ENCODE results near the gene KCNJ14. TPM values are rescaled to one million over a fixed set of nuclear protein-coding genes. Genes with fewer than 3 reads are reported as not detected.
A peak's percentile ranks its signal among the peaks of the same experiment; 100 is the strongest.

KCNJ14 gene
- total and polyA plus RNA-seq, 2 donors = 0.33 to 0.42 TPM

GRCh38 chr19:48452289-48453190, 2.8 kb upstream of the KCNJ14 start:
- 91% methylated on average over 33 of the region's 33 CpGs for WGBS

GRCh38 chr19:48454150-48454730, 1.1 kb upstream of the KCNJ14 start:
- Histone ChIP-seq H3K27ac (ENCODE audit: low read depth) (no peak overlapping the region), H3K36me3 (ENCODE audit: insufficient read depth) (peaks cover 2% of the 10 kb centered on the region), H3K4me3 (ENCODE audit: low read depth, low read length) (no peak overlapping the region), H3K4me1 (ENCODE audit: insufficient read depth) (no peaks in the 10 kb centered on the region)
- DNase-seq (ENCODE audit: extremely low spot score) = no peak
- 92% methylated on average over 22 of the region's 22 CpGs for WGBS

More at GRCh38 chr19:48452289-48453190, 2.8 kb upstream of the KCNJ14 start:
- no peak for DNase-seq (ENCODE audit: extremely low spot score)
- Histone ChIP-seq H3K36me3 (ENCODE audit: insufficient read depth) (peaks cover 2% of the 10 kb centered on the region), H3K4me3 (ENCODE audit: low read depth, low read length) (no peak overlapping the region), H3K27ac (ENCODE audit: low read depth) (no peak overlapping the region), H3K4me1 (ENCODE audit: insufficient read depth) (no peaks in the 10 kb centered on the region)

- Histone ChIP-seq H3K4me3 (ENCODE audit: low read depth, low read length) (no peak overlapping the region), H3K36me3 (ENCODE audit: insufficient read depth) (peaks cover 2% of the 10 kb centered on the region), H3K4me1 (ENCODE audit: insufficient read depth) (no peaks in the 10 kb centered on the region), H3K27ac (ENCODE audit: low read depth) (no peak overlapping the region)
- WGBS = 90% methylated on average over 11 of the region's 11 CpGs
- DNase-seq (ENCODE audit: extremely low spot score) = no peak
These were observed 661 bp downstream of the KCNJ14 start for GRCh38 chr19:48455908-48456562.

GRCh38 chr19:48456864-48457263, 1.5 kb downstream of the KCNJ14 start:
- no peak for DNase-seq (ENCODE audit: extremely low spot score)
- Histone ChIP-seq H3K36me3 (ENCODE audit: insufficient read depth) (peaks cover 2% of the 10 kb centered on the region), H3K27ac (ENCODE audit: low read depth) (no peak overlapping the region), H3K4me3 (ENCODE audit: low read depth, low read length) (no peak overlapping the region), H3K4me1 (ENCODE audit: insufficient read depth) (no peaks in the 10 kb centered on the region)
- 98% methylated on average over 4 of the region's 4 CpGs for WGBS

- no peak for DNase-seq (ENCODE audit: extremely low spot score)
- WGBS = 91% methylated on average over 2 of the region's 2 CpGs
- H3K4me3 ChIP-seq (ENCODE audit: low read depth, low read length) = no peak overlapping the region
- no peaks in the 10 kb centered on the region for H3K36me3 ChIP-seq (ENCODE audit: insufficient read depth)
- no peaks in the 10 kb centered on the region for H3K4me1 ChIP-seq (ENCODE audit: insufficient read depth)
- H3K27ac ChIP-seq (ENCODE audit: low read depth) = no peak overlapping the region
These were observed 2.6 kb downstream of the KCNJ14 start for GRCh38 chr19:48458016-48458415.

- 91% methylated on average over 36 of the region's 36 CpGs for WGBS
- Histone ChIP-seq H3K4me1 (ENCODE audit: insufficient read depth) (no peaks in the 10 kb centered on the region), H3K36me3 (ENCODE audit: insufficient read depth) (no peaks in the 10 kb centered on the region), H3K4me3 (ENCODE audit: low read depth, low read length) (no peak overlapping the region), H3K27ac (ENCODE audit: low read depth) (no peak overlapping the region)
- no peak for DNase-seq (ENCODE audit: extremely low spot score)
These were observed 6.2 kb downstream of the KCNJ14 start for GRCh38 chr19:48461651-48461981.

GRCh38 chr19:48461982-48462655, 6.7 kb downstream of the KCNJ14 start:
- no peaks in the 10 kb centered on the region for H3K4me1 ChIP-seq (ENCODE audit: insufficient read depth)
- WGBS = 72% methylated on average over 62 of the region's 62 CpGs
- H3K4me3 ChIP-seq (ENCODE audit: low read depth, low read length) = no peak overlapping the region
- H3K27ac ChIP-seq (ENCODE audit: low read depth) = no peak overlapping the region
- no peak for DNase-seq (ENCODE audit: extremely low spot score)
- H3K36me3 ChIP-seq (ENCODE audit: insufficient read depth) = no peaks in the 10 kb centered on the region

- DNase-seq (ENCODE audit: extremely low spot score) = no peak
- H3K36me3 ChIP-seq (ENCODE audit: insufficient read depth) = no peaks in the 10 kb centered on the region
- H3K4me3 ChIP-seq (ENCODE audit: low read depth, low read length) = no peak overlapping the region
- WGBS = 95% methylated on average over 1 of the region's 1 CpG
- H3K4me1 ChIP-seq (ENCODE audit: insufficient read depth) = no peaks in the 10 kb centered on the region
- no peak overlapping the region for H3K27ac ChIP-seq (ENCODE audit: low read depth)
These were observed 9.8 kb downstream of the KCNJ14 start for GRCh38 chr19:48465215-48465614.

GRCh38 chr19:48466561-48467325, 11.4 kb downstream of the KCNJ14 start:
- WGBS = 71% methylated on average over 16 of the region's 16 CpGs
- H3K27ac ChIP-seq (ENCODE audit: low read depth) = no peak overlapping the region
- no peaks in the 10 kb centered on the region for H3K4me1 ChIP-seq (ENCODE audit: insufficient read depth)
- no peak for DNase-seq (ENCODE audit: extremely low spot score)
- H3K4me3 ChIP-seq (ENCODE audit: low read depth, low read length) = no peak overlapping the region
- no peaks in the 10 kb centered on the region for H3K36me3 ChIP-seq (ENCODE audit: insufficient read depth)

- peak overlapping the region; percentile 80 for H3K4me3 ChIP-seq (ENCODE audit: low read depth, low read length)
- peak; percentile 100 for DNase-seq (ENCODE audit: extremely low spot score)
- no peaks in the 10 kb centered on the region for H3K4me1 ChIP-seq (ENCODE audit: insufficient read depth)
- no peaks in the 10 kb centered on the region for H3K36me3 ChIP-seq (ENCODE audit: insufficient read depth)
- H3K27ac ChIP-seq (ENCODE audit: low read depth) = no peak overlapping the region
- WGBS = under 1% methylated on average over 36 of the region's 36 CpGs
These were observed 13.5 kb downstream of the KCNJ14 start for GRCh38 chr19:48468772-48469288.

- WGBS = under 1% methylated on average over 66 of the region's 66 CpGs
These were observed 14.0 kb downstream of the KCNJ14 start, which contains the start of gene CYTH2 for GRCh38 chr19:48469289-48469881. Gene CYTH2 (plus strand): TSS chr19:48469369. CDS start chr19:48469508, 139 bp downstream.

GRCh38 chr19:48469934-48470680, 14.7 kb downstream of the KCNJ14 start:
- Histone ChIP-seq H3K4me1 (ENCODE audit: insufficient read depth) (no peaks in the 10 kb centered on the region), H3K36me3 (ENCODE audit: insufficient read depth) (peaks cover 4% of the 10 kb centered on the region), H3K27ac (ENCODE audit: low read depth) (no peak overlapping the region), H3K4me3 (ENCODE audit: low read depth, low read length) (peak overlapping the region; percentile 80)
- DNase-seq (ENCODE audit: extremely low spot score) = no peak
- 51% methylated on average over 20 of the region's 20 CpGs for whole genome bisulfite sequencing

More at GRCh38 chr19:48469289-48469881, 14.0 kb downstream of the KCNJ14 start, which contains the start of gene CYTH2:
- no peak for DNase-seq (ENCODE audit: extremely low spot score)
- Histone ChIP-seq H3K36me3 (ENCODE audit: insufficient read depth) (no peaks in the 10 kb centered on the region), H3K27ac (ENCODE audit: low read depth) (peak within 1 kb of the TSS; percentile 93), H3K4me1 (ENCODE audit: insufficient read depth) (no peaks in the 10 kb centered on the region), H3K4me3 (ENCODE audit: low read depth, low read length) (peak within 1 kb of the TSS; percentile 80)
